ENCODE data around the gene OBSCN.

DNA sequence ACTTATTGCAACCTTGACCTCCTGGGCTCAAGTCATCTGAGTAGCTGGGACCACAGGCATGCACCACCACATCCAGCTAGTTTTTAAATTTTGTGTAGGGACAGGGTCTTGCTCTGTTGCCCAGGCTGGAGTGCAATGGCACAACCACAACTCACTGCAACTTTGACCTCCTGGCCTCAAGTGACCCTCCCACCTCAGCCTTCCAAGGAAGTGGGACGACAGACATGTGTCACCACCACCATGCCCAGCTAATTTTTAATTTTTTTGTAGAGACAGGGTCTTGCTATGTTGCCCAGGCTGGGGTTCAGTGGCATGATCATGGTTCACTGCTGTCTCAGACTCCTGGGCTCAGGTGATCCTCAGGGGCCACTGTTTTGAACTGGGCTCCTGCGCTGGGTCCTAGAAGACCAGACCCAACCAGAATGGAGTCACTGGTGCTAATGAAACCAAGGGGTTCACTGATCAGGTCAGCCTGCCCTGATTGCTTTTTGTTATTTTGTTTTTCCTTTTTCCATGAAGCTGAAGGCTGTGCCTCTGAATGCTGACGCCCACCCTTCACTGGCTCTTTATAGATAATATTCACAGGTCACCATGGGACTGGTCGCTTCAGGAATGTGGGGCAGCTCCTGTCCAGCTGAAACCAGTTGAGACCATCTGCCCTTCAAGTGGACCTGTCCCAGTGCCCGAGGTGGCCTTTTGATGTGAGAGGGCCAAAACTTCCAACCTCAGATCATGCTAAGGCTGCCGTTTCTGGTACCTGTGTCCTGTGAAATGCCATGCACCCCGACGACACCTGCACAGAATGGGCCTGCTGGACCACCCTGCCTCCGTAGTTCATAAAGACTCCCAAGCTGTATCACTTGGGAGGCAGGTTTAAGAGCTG is 203.9 kb downstream of the OBSCN start:
- TF ChIP-seq, protein P1, sequence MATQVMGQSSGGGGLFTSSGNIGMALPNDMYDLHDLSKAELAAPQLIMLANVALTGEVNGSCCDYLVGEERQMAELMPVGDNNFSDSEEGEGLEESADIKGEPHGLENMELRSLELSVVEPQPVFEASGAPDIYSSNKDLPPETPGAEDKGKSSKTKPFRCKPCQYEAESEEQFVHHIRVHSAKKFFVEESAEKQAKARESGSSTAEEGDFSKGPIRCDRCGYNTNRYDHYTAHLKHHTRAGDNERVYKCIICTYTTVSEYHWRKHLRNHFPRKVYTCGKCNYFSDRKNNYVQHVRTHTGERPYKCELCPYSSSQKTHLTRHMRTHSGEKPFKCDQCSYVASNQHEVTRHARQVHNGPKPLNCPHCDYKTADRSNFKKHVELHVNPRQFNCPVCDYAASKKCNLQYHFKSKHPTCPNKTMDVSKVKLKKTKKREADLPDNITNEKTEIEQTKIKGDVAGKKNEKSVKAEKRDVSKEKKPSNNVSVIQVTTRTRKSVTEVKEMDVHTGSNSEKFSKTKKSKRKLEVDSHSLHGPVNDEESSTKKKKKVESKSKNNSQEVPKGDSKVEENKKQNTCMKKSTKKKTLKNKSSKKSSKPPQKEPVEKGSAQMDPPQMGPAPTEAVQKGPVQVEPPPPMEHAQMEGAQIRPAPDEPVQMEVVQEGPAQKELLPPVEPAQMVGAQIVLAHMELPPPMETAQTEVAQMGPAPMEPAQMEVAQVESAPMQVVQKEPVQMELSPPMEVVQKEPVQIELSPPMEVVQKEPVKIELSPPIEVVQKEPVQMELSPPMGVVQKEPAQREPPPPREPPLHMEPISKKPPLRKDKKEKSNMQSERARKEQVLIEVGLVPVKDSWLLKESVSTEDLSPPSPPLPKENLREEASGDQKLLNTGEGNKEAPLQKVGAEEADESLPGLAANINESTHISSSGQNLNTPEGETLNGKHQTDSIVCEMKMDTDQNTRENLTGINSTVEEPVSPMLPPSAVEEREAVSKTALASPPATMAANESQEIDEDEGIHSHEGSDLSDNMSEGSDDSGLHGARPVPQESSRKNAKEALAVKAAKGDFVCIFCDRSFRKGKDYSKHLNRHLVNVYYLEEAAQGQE (IDR thresholded peaks at IDR 0.05; ENCODE audit: insufficient replicate concordance, low read depth), result no peak
- TF ChIP-seq, protein P2, sequence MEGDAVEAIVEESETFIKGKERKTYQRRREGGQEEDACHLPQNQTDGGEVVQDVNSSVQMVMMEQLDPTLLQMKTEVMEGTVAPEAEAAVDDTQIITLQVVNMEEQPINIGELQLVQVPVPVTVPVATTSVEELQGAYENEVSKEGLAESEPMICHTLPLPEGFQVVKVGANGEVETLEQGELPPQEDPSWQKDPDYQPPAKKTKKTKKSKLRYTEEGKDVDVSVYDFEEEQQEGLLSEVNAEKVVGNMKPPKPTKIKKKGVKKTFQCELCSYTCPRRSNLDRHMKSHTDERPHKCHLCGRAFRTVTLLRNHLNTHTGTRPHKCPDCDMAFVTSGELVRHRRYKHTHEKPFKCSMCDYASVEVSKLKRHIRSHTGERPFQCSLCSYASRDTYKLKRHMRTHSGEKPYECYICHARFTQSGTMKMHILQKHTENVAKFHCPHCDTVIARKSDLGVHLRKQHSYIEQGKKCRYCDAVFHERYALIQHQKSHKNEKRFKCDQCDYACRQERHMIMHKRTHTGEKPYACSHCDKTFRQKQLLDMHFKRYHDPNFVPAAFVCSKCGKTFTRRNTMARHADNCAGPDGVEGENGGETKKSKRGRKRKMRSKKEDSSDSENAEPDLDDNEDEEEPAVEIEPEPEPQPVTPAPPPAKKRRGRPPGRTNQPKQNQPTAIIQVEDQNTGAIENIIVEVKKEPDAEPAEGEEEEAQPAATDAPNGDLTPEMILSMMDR (IDR thresholded peaks at IDR 0.05; ENCODE audit: insufficient read depth, low read length), result no peak

All from HL-60 (cell line).